ENCODE measurements around the gene ALDH1L1.

ALDH1L1 gene

DNA sequence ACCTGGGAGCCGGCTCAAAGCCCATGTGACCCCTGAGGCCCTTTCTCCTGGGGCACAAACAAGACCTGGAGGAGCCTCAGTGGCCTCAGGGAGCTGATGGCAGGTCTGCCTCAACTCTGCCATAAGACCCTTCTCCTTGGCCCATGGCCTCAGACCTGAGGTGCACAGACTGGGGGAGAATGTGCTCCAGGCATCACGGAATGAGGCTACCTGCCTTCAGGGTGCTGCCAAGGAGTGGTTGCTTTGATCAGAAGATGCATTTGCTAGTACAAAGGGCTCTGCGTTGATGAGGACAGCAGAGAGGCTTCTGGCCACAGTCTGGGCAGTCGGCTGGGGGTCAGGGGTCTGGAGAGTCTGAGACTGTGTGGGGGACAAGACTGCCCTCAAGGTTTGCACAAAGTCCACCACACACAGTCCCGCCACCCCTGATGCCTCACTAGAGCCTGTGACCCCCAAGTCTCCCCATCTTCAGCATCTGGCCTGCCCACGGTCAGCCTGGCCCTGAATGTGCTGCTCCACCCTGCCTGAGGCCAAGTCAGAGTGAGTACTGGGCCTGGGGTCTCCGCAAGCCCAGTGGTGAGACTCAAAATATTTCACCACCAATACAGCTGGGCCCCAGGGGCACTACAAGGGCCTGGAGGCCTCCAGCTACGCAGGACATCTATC is 26.6 kb downstream of the ALDH1L1 start:
- DNase-seq: no peak

DNA sequence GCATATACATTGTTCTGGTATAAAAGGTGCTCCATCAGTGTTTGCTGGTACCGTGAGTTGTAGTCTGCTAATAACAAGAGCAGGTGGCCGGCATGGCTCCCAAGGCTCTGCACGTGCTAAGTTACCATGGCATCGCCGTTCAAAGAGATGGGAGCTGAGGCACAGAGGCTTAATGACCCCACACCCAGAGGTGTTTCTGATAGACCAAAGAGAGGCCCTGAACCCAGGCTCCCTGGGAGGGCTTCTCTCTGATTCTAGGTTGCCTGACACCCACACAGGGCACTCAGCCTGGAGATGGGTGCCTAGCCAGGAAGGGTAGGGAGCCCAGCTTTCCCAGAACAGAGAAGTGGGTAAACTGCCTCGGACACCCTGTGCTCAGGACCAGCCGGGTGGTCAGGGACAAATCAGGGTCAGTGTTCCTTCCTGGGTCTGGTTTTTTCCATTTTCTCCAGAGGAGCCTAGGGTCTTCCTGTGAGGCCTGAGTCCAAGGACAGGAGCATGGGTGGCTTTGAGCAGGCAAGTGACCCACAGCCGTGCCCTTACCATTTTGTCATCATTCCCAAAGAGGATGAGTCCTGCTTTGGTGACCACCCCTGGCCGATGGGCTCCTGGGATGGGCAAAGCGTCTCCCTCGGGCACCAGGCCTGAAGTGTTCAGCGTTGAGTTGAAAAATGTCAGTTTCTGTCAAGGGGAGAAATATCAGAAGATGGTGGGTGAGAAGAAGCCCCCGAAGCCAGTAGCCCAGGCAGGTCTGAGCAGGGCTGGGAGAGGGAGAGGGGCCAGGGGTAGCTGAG is 27.3 kb downstream of the ALDH1L1 start:
- DNase-seq: no peak

DNA sequence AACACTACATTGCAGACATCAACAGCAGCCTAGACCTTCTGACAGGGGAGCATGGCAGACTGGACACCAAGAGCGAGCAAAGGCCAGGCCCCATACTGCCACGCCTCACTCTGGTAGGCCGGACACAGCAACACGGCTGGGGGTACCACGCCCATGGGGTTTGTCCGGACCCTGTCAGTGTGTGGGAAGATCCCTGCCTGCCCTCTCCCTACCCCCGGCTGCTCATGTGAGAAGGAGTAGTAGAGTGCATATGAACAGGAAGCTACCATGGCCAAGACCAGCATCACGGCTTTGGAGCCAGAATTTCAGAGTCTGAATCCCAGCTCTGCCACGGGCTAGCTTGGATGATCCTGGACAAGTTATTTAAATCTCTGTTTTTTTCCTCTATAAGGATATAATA is 27.9 kb downstream of the ALDH1L1 start:
- no peak for DNase-seq

DNA sequence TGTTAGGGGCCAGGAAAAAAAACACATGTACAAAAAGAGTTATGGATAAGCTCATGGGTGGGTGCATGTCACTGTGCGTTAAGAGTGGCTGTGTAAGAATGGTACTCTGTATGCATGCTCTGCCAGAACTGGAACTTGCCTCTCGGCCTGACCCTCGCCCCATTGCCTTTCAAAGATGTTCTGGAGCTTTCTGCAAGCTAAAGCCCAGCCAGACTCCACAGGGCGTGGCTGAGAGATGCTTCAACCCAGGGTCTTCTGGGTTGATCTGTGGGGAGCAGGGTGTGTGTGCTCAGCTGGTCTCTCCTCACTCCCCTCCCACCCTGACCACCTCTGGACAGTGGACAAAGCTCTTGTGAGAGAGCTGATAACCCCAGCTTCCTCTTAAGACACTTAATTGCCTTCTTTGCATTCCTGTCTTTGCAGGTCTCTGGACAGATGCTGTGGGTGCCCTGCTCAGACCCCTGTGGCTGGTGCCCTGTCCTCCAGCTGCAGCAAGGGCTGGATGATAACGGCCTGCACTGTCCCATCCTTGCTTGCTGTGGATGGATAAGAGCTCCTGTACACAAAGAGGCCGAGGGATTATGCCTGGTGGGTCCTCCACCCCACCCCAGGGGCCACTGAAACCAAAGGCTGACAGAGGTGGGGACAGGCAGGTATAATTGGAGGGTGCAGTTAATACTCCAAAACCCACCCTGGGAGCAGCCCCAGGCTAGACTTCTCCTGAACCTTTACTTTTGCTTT is 28.7 kb downstream of the ALDH1L1 start:
- DNase-seq: no peak

DNA sequence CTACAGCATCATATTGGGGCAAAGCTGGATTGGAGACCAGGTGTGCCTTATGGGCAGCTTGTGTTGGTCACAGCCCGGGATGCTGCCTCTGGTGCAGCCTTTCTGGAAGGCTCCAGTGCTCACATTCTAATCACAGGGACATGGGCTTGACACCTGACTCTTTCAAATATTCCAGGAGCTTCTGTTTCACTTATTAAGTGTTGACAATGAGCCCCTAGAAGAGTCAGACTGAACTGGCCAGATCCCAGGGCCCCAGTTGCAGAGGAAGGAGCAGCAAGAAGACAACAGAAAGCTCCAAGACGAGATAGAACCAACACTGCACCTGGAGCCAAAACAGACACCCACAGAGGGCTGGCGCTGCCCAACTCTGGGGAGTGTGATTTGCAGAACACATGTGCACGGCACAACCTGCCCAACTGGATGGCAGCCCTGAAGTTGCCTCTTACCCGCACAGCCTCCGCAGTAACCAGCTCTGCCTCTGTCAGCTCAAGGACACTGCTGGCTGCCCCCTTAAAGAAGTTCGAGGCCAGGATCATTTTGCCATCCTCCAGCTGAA is 30.3 kb downstream of the ALDH1L1 start:
- DNase-seq: no peak

DNA sequence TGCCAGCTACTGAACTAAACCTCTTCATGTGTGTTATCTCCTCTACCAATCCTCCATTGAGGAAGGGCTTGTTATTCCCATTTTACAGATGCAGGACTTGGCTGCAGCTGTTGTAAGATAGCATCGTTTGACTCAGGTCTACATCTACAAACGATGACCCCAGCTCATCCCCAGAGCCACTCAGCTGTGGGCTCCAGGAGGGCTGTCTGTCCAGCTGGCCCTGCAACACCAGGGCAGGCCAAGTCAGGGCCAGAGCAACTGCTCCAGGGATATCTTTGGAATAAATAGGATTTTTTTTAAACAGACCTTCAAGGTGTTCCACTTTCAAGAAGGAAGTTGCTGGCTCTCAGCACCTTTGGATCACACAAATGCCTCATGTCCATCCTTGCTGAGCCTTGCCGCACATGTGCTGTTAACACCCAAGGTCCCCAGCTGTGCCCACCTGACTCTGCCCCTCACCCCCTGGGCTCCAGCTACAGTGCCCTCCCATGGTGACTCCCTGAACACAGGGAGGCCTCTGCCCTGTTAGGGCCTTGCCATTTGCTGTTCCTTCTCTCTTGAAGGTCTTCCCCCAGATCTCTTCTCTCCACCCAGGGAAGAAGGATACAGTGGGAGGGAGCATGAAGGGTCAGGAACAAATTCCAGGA is 31.0 kb downstream of the ALDH1L1 start:
- DNase-seq: no peak

DNA sequence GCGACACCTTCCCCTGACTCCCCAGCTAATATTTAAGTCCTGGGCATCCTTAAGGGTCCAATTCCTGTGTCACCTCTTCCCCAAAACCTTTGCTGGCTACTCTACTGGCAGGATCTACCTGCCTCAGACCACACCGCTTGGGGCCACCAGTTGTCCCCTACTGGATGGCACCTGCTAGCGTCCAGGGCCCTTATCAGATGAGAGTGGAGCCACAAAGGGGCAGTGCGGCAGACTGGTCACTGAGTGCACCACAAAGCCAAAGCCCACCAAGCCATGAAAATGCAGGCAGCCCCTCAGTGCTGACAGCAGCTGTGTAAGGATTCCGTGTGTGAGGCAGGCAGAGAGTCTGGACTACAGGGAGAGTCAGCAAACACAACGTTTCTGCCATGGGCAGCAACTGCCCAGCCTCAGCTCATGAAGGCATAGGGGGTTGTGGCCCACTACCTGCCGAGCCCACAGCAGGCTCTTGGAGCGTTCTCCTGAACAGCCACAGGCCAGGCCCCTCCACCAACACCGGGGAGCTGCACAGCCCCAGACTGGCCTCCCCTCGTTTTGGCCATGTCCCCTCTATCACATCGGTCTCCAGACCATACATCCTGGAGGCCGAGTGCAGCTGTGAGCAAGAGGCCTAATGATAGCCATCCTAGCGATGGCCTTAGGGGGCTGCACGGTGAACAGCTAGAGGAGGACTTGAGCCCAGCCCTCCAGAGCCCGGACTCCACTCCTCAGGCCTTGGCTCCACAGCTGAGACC is 32.3 kb downstream of the ALDH1L1 start:
- DNase-seq: no peak

DNA sequence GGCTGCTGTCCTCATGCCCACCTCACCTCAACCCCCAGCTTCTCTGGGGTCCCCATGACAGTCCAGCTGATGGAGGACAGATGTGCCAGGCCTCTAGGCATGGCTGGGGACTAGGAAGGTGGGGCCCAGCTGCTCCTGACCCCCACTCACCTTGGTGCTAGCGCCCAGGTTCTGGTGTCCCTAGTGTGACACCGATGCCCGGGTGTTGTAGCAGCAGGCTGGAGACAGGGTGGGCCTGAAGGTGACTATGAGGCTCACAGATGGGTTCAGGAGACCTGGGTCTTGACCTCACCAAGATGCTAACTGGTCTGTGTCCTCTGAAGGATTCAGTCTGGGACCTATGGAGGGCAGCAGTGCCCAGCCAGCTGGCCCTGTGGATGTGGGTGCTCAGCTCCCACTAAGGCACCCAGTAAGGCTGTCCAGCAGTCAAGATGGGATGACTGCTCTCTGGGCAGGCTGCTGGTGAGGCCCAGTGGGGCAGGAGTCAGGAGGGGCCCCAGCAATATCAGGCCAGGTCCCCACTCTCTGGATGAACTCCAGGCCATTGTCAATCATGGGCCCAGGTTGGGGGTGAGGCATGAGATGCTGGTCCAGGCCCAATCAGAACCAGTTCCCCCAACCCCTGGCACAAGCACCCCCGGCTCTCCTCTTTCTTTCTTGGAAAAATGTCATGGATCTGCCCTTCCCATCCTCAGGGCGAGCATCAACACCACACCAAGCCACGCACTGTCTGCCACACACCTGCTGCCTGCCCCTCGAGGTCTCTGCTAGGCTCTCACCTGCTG is 33.0 kb downstream of the ALDH1L1 start:
- no peak for DNase-seq

DNA sequence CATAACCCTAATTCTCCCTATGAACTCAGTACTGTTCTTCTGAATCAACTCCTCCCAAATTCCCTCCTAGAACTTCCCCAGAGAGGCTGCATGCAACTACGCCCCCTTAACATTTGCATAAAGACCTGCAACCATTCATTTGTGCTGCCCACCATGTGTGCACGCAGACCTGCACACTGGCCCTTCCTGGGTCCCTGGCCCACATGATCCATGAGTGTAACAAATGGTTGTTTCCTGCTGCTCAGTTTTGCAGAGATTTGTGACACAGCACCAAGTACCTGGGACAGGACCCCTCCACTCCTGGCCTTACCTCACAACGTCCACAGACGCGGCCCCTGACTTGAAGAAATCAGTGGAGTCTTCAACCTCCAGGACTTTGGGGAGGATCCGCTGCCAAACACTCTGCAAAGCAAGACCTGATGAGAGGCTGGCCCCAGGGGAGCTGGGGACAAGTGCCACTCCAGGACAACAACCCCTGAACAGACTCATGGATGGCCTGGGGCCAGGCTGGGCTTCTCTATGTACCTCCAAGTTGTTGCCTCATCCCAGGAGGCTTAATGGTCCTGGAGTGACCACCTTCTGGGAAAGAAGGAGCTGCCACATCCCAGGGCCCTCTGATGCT is 33.8 kb downstream of the ALDH1L1 start:
- no peak for DNase-seq

DNA sequence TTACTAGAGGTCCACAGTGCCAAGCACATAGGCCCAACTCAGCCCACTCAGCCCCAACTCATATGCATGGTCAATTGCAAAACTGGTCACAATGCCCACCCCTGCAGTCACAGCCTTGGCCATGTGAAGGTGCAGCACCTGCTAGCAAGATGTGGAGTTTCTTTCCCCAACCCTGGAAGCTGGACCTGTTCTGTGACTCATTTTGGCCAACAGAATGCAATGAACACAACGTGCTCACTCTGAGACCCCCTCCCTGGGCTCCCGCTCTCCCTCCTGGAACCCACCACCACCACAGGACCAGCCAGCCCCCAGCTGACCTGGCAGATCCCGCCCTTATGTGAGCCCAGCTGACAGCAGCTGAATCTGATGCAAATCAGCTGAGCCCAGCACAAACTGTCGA is 34.4 kb downstream of the ALDH1L1 start:
- DNase-seq: no peak

DNA sequence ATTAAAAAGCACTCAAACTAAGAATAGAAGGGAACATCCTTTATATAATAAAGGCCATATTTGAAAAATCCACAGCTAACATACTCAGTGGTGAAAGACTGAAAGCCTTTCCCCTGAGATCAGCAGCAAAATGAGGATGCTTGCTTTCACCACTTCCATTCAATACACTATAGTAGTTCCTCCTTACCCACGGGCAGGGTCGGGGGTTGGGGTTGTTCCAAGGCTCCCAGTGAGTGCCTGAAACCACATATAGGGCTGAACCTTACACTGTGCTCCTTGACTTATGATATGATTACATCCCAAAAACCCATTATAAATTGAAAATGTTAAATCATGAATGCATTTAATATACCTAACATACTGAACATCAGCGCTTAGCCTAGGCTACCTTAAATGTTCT is 37.7 kb downstream of the ALDH1L1 start:
- DNase-seq: no peak

DNA sequence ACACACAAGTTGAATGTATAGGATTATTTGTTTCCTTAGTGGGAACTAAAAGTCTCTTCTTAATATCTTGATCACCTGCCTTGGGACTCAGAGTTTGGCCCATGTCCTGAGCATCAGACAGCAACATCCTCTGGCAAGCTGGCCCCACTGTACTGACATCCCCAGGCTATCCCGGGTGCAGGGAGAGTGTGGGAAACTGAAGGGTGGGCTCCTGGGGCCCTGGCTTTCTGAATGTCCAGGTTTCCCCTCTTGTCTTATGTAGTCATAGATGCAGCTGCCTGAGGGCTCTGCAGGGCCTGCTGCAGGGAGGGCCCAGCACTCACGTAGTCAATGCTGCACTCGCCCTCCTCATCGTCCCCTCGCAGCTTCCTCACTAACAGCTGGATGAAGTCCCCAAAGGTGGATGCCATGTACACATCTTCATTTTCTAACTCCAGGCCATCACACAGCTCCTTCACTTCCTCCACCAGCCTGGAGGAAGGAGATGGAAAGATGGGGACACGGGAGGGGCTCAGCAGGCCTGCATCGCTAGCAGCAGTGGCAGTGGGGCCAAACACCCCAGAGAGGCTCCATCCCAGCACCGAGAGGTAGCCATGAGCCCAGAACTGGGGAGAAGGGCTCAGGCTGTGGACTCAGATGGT is 42.8 kb downstream of the ALDH1L1 start:
- DNase-seq: no peak

DNA sequence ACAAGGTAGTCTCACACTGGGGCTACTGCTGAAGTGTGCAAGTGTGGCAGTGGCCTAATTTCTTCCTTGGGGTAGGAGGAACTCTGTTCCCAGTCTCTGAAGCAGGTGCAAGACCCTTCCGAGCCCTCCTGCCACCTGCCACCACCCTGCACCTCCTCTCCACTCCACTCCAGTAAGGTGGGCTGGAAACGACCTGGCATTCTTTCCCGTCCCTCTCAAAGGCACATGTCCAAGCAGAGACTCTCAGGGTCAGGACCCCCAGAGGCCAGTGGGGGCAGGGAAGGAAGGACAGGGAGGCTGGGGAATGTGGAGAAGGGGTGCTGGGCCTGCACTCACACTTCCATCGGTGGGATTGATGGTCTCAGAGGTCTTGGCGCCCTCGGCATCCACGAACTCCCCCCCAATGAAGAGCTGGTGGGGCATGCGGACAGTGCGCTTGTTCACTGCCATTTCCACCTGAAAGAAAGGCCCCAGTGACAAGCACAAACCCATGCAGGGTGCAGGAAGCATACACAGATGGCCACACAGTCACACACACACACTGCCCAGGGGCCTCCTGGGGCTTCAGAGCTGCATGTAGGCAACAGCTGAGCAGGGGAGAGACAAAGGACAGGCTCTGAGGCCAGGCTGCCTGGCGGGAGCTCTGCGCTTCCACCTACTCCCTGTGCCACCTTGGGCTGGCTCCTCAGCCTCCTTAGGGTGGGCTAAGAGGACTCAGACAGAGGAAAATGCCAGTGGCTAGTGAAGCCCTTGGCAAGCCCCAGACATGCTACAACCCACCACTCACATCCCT is 43.8 kb downstream of the ALDH1L1 start:
- DNase-seq: no peak

DNA sequence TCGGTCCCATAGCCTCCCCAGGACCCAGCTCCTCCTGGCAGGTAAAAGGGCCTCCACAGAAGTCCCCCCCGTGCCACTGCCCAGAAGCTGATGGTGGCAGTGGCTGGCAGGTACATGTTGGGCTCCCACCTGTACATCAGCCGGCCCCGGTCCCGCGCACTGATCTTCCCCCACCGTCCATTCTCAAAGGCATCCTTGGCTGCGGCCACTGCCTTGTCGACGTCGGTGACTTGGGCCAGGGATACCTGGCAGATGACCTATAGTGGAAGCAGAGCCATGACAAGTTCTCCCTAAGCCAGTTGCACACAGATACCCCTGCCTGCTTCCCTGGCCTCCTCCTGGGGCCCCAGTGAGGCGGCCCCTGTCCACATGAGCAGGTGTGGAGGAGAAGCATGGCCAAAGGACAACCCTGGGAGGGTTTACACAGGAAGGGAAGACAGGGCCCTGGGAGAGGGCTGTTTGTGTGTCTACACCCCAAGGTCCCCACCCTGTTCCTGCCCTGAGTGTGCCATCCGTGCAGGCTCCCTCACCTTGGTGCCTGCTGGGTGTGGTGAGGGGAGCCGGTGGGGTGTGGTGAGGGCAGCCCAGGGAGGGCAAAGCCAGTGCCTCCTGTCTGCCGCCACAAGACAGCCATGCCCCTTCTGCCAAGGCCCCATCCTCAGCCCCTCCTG is 44.8 kb downstream of the ALDH1L1 start:
- no peak for DNase-seq

DNA sequence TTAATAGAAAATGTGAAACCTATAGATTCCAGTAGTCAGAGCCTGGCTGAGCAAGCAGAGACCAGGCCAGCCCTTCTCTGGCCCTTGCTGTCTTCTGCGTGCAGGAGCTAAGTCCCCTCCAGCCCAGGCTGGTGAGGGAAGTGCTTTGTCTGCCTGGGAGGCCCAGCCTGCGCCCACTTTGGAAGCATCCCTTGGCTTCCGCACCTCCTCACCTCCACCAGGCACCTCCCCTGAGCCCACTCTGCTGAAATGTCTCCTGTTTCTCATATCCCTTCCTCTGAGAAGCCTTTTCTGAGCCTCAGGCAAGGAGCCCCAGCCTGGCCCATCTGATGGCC is 45.3 kb downstream of the ALDH1L1 start:
- DNase-seq: no peak

DNA sequence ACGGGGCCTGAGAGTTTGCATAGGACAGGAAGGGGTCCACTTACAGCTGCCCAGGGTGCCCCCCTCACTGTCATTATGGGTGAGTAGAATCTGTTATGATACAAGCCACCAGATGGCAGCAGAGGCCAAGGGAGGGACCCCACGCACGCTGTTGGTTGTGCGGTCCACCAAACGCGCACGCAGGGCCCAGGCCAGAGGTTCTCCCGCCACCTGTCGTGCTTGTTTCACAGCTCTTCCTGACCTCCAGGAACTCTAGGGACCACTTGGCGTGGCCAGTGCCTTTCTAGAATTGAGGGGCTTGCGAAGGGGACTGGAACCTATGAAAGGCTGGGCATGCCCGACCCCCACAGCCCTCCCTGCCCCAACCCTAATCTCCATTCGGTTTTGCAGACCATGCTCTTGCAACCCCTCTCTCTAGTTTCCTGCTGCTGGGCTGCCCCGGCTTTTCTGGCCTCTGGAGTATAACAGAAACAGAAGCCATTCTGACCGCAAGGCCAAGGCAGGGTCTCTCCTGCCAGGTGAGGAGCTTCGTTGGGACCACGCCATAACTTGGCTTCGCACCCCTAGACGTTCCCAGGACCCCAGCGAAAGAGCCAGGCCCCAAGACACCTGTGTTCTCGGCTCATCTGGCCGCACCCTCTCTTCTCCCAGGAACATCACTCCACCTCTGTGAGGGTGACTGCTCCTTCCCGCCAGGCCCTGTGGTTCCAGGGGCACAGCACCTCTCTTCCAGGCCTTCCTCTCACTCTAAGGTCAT is 46.0 kb downstream of the ALDH1L1 start:
- DNase-seq: peak; percentile 7

DNA sequence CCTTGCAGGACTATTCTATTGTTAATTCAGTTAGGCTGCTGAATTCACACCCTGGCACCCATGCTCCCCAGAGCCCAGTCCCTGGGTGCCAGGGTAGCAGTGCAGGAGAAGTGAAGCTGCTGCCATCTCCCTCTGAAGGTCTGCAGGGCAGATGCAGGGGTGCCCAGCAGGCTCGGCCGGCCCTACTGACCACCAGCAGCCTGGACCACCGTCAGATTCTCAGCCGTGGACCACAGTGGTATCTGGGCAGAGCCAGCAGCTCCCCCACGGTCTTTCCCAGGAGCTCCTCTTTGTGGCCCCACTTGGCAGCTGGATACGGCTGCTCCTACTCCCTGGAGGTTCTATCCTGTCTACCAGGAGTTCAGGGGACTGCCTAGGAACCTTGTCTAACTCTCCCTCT is 46.8 kb downstream of the ALDH1L1 start:
- DNase-seq: no peak

DNA sequence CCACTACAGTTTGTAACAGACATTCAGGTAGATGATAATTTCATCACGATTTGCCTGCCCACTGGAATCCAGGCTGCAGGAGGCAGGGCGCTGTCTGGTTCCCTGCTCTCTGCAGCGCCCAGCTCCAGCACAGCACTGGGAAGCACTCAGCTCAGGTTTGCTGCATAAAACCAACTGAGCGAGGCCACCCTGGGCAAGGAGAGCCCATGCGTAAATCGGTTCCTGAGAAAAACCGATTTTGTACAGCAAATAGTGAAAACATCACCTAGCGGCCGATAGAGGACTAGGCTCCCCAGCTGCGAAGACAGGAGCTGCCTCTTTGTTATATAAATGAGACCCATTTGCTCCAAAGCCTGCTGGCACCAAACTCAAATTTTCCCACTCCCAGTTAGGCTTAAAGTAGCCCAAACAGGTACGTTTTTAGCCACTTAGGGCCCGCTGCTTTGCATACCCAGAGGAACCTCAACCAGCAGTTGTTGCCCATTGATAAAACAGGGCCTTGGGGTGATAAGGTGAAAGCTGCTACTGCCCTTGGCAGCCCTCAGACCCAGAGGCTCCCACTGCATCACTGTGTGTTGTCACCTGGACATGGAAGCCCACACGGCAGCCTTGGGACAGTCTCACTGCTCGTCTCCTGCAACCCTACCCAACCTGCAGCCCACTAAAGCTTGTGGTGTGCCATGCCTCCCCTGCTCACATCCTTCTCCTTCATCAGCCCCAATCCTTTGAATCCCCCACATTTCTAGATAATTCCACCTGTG is 47.5 kb downstream of the ALDH1L1 start:
- DNase-seq: no peak

Data from NCI-H2227 treated with DMSO at 0.1 percent for 48 hours (cell line).